Ramos (cell line): ENCODE results near the gene CPED1.

ENCODE experiments used
- in situ Hi-C: fragments of 300-500 bp; cut with MboI; formaldehyde crosslinking; loops from one replicate; pipeline ENCODE4 v1.14.3; 2022; ENCODE audit warnings: low sequenced_read_pairs; ENCODE audit not compliant: unreplicated experiment

CPED1 gene

GRCh38 chr7:121322460-121322859 is 333.9 kb downstream of the CPED1 start:
- in situ Hi-C loops: no loop called here

GRCh38 chr7:121323515-121324302 is 335.2 kb downstream of the CPED1 start:
- in situ Hi-C loops: no loop called here

- in situ Hi-C loops: no loop called here
Observed at GRCh38 chr7:121327671-121328070, 339.2 kb downstream of the CPED1 start.

GRCh38 chr7:121328508-121329190 is 340.1 kb downstream of the CPED1 start, which contains the start of gene WNT16:
TSS of gene WNT16 (plus strand) at chr7:121329000. CDS start at chr7:121329293, 293 bp downstream.
- in situ Hi-C loops: no loop called here

GRCh38 chr7:121329191-121330052 is 340.9 kb downstream of the CPED1 start:
- in situ Hi-C loops: no loop called here

- in situ Hi-C loops: no loop called here
Observed at GRCh38 chr7:121330053-121330833, 341.7 kb downstream of the CPED1 start.

GRCh38 chr7:121331048-121331447 is 342.5 kb downstream of the CPED1 start:
- in situ Hi-C loops: no loop called here

- in situ Hi-C loops: no loop called here
Observed at GRCh38 chr7:121331574-121331973, 343.1 kb downstream of the CPED1 start.

GRCh38 chr7:121334376-121334775 is 345.9 kb downstream of the CPED1 start:
- in situ Hi-C loops: no loop called here

- in situ Hi-C loops: no loop called here
Observed at GRCh38 chr7:121334875-121335648, 346.6 kb downstream of the CPED1 start.

- in situ Hi-C loops: no loop called here
Observed at GRCh38 chr7:121336579-121336978, 348.1 kb downstream of the CPED1 start.

- in situ Hi-C loops: no loop called here
Observed at GRCh38 chr7:121337398-121337797, 348.9 kb downstream of the CPED1 start.

- in situ Hi-C loops: no loop called here
Observed at GRCh38 chr7:121339082-121339481, 350.6 kb downstream of the CPED1 start.

GRCh38 chr7:121341933-121342332 is 353.4 kb downstream of the CPED1 start:
- in situ Hi-C loops: no loop called here

GRCh38 chr7:121342631-121343030 is 354.1 kb downstream of the CPED1 start:
- in situ Hi-C loops: no loop called here

- in situ Hi-C loops: no loop called here
Observed at GRCh38 chr7:121343302-121343701, 354.8 kb downstream of the CPED1 start.

- in situ Hi-C loops: no loop called here
Observed at GRCh38 chr7:121344093-121344492, 355.6 kb downstream of the CPED1 start.

- in situ Hi-C loops: no loop called here
Observed at GRCh38 chr7:121344497-121344896, 356.0 kb downstream of the CPED1 start.
